Stimulated activated naive CD8-positive, alpha-beta T cell treated with anti-CD3 and anti-CD28 coated beads, Interleukin-15, Interleukin-2, amounts not matched to agents 100 ng/mL and 50 ng/mL, for 24 hours (primary cell): Measurements from ENCODE around the gene NQO2.
"Not testable (repeated sequence)": the region's sequence is repeated elsewhere in the genome, so short reads cannot be mapped to it uniquely, and the experiment has no call there.

Source experiments
- H3K27ac Mint-ChIP-seq: one replicate; pipeline ENCODE4 v1.8.0; 2021; ENCODE audit warnings: mild to moderate bottlenecking, mixed read lengths
- H3K27me3 Mint-ChIP-seq: one replicate; pipeline ENCODE4 v1.8.0; 2021; ENCODE audit warnings: mixed read lengths
- H3K36me3 Mint-ChIP-seq: one replicate; pipeline ENCODE4 v1.8.0; 2021; ENCODE audit warnings: low read depth, mixed read lengths
- H3K4me1 Mint-ChIP-seq: one replicate; pipeline ENCODE4 v1.8.0; 2021; ENCODE audit warnings: low read depth, mixed read lengths
- H3K4me3 Mint-ChIP-seq: one replicate; pipeline ENCODE4 v1.8.0; 2021; ENCODE audit warnings: mild to moderate bottlenecking, mixed read lengths
- H3K9me3 Mint-ChIP-seq: one replicate; pipeline ENCODE4 v1.8.0; 2021; ENCODE audit warnings: mixed read lengths

The NQO2 gene

DNA sequence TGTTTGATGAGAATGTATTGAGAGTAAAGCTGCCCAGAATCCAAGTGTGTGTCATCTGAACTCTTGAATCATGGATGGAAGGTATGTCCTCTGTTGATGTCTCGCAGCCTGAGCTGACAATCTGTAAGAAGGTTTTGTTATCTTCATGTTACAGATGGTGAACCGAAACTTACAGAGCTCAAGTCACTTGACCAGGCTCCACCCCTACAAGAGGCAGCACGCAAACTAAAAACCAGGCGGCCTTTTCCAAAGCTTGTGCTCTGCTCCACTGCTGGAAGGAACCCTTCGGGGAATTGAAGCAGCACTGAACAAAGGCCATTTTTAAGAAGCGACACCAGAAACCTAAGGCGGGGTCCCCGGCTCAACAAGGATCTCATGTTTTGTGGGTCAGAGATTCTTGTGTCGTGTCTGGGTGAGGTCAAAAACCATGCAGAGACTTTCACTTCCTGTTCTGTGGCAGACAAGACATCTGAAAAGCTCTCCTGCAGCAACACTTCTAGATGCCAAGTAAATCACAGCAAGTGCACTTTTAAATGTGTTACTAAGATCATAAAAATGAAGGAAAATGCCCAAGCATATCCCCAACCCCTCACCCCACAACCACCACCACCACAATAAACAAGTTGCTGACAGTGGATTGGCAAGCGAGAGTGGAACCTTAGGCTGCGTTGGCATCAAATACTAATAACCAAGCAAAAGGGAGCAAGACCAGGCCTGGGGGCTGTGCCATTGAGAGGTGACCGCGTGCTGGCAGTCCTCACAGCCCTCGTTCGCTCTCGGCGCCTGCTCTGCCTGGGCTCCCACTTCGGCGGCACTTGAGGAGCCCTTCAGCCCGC is 27.3 kb downstream of the NQO2 start:
- Mint-ChIP-seq H3K4me3 (peak overlapping the region; percentile 71), H3K4me1 (peaks cover 55% of the 10 kb centered on the region), H3K27ac (peak overlapping the region; percentile 81), H3K9me3 (no peaks in the 10 kb centered on the region), H3K36me3 (peaks cover 12% of the 10 kb centered on the region), H3K27me3 (peaks cover 7% of the 10 kb centered on the region)

DNA sequence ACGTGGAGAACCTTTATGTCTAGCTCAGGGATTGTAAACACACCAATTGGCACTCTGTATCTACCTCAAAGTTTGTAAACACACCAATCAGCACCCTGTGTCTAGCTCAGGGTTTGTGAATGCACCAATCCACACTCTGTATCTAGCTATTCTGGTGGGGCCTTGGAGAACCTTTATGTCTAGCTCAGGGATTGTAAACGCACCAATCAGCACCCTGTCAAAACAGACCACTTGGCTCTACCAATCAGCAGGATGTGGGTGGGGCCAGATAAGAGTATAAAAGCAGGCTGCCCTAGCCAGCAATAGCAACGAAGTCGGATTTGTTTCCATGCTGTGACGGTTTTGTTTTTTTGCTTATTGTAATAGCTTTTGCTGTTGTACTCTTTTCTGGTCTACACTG is 28.5 kb downstream of the NQO2 start:
- H3K4me1 Mint-ChIP-seq, result peaks cover 49% of the 10 kb centered on the region
- H3K4me3 Mint-ChIP-seq, H3K36me3 Mint-ChIP-seq, H3K27ac Mint-ChIP-seq, H3K9me3 Mint-ChIP-seq: not testable (repeated sequence)
- H3K27me3 Mint-ChIP-seq, result peaks cover 11% of the 10 kb centered on the region

DNA sequence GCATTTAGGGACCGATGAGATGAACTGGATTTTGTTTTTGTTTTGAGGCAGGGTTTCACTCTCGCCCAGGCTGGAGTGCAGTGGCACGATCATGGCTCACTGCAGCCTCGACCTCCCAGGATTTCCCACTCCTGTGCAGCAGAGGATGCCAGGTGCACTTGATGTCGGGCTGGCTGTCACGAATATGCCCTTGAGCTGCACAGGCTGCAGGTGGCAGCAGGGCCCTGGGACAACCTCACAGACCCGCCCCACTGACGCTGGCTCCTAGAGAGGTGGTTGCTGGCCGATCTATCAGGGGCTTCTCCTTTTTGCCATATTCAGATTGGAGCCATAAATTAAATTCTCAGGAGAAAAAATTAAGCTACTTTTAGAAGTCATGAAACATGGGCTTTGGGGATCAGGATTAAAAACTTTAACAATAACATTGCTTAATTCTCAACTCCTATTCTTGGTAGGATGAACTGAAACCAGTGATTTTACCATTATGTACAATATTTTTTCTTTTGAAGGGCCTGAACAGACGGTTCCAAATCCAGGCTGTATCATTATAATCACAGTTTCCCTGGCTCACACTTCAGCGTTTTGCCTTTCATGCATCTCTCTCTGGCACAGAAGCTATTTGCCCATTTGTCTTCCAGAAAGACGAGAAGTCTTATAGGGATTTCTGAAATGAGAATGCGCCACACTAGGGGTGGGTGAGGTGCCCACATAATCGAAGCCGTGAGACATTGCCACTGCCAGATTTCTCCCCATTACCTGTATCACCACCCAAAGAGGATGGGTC is 32.4 kb downstream of the NQO2 start:
- Mint-ChIP-seq H3K27ac (no peak overlapping the region), H3K27me3 (peaks cover 11% of the 10 kb centered on the region), H3K4me3 (no peak overlapping the region), H3K4me1 (peaks cover 10% of the 10 kb centered on the region), H3K36me3 (no peaks in the 10 kb centered on the region), H3K9me3 (peaks cover 8% of the 10 kb centered on the region)

DNA sequence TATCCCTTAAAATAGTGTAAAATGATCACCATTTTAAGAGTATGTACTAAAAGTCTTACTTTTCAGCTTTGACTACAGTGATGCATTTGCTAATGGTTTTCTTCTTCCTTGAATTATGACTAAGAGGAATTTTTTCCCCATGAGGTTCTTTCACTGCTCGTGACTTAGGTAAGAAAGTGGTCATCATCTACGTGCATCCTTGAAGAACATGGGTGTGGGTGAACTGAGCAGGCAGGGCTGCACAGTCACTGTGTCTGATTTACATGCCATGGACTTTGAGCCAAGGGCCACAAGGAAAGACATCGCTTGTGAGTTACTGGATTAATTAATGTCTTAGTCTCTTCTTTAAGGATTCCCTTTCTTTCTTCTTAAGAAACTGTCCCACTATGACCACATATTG is 33.3 kb downstream of the NQO2 start:
- no peak overlapping the region for H3K27ac Mint-ChIP-seq
- no peaks in the 10 kb centered on the region for H3K36me3 Mint-ChIP-seq
- peaks cover 11% of the 10 kb centered on the region for H3K27me3 Mint-ChIP-seq
- H3K4me3 Mint-ChIP-seq, result no peak overlapping the region
- peaks cover 8% of the 10 kb centered on the region for H3K9me3 Mint-ChIP-seq
- peaks cover 6% of the 10 kb centered on the region for H3K4me1 Mint-ChIP-seq

DNA sequence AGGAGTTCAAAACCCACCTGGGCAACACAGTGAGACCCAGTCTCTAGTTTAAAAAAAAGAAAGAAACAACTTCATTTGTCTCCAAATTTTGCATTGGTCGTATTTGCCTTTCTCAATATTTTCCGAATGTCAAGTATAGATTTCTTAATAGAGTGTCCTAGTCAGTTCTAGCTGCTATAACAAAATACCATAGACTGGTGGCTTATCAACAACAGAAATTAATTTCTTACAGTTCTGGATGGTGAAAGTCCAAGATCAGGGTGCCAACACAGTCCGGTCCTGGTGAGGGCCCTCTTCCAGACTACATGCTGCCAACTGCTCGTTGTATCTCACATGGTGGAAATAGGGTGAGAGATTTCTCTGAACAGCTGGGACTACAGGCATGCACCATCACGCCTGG is 34.0 kb downstream of the NQO2 start:
- Mint-ChIP-seq H3K4me1 (no peaks in the 10 kb centered on the region), H3K27ac (no peak overlapping the region), H3K4me3 (no peak overlapping the region), H3K27me3 (peaks cover 11% of the 10 kb centered on the region), H3K36me3 (no peaks in the 10 kb centered on the region), H3K9me3 (peaks cover 8% of the 10 kb centered on the region)

DNA sequence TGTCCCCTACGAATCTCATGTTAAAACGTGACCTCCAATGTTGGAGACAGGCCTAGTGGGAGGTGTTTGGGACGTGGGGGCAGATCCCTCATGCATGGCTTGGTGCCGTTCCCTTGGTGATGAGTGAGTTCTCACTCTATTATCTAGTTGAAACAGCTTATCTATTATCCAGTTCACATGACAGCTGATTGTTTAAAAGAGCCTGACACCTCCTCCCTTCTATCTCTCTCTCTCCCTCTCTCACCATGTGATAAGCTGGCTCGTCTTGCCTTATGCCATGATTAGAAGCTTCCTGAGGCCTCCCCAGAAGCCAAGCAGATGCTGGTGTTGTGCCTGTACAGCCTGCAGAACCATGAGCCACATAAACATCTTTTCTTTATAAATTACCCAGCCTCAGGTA is 35.7 kb downstream of the NQO2 start:
- H3K4me1 Mint-ChIP-seq, result no peaks in the 10 kb centered on the region
- H3K27ac Mint-ChIP-seq, result no peak overlapping the region
- H3K36me3 Mint-ChIP-seq, result no peaks in the 10 kb centered on the region
- peaks cover 8% of the 10 kb centered on the region for H3K27me3 Mint-ChIP-seq
- H3K4me3 Mint-ChIP-seq, result no peak overlapping the region
- H3K9me3 Mint-ChIP-seq, result peaks cover 8% of the 10 kb centered on the region

DNA sequence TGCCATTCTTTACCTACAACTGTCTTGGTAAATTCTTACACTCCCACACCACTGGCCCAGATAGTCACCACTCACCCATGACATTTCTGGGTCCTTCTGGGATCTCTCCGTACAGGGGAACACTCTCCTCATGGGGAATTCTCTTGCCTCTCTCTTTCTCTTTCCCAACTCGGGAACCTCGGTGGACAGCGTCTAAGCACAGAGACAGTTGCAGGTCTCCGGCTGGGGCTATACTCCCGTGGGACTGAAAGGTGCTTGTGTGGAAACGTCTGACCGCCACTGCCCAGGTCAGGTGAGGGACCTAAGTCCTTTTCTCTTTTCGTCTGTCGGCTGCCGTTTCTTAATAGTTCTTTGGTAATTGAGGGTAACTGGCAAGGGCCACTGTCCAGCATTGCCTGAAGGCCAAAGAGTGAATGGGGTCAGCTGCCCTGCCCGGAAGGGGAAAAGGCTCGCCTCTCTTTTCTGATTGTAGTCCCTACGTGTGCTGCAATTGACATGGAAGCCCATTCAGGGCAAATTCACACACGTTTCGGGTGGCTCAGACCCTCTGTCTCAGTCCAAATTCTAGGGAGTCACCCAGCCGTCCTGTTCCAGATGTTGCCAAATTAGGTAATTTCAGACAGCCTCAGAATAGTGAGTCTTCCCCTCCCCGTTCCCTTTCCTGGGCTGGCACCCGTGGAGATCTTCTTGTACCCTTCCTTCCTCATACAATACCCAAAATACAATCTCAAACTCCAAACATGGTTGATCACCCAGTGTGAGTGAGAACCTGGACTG is 37.4 kb downstream of the NQO2 start:
- Mint-ChIP-seq H3K36me3 (no peaks in the 10 kb centered on the region), H3K4me3 (no peak overlapping the region), H3K27me3 (peaks cover 4% of the 10 kb centered on the region), H3K9me3 (peaks cover 8% of the 10 kb centered on the region), H3K27ac (no peak overlapping the region), H3K4me1 (no peaks in the 10 kb centered on the region)

DNA sequence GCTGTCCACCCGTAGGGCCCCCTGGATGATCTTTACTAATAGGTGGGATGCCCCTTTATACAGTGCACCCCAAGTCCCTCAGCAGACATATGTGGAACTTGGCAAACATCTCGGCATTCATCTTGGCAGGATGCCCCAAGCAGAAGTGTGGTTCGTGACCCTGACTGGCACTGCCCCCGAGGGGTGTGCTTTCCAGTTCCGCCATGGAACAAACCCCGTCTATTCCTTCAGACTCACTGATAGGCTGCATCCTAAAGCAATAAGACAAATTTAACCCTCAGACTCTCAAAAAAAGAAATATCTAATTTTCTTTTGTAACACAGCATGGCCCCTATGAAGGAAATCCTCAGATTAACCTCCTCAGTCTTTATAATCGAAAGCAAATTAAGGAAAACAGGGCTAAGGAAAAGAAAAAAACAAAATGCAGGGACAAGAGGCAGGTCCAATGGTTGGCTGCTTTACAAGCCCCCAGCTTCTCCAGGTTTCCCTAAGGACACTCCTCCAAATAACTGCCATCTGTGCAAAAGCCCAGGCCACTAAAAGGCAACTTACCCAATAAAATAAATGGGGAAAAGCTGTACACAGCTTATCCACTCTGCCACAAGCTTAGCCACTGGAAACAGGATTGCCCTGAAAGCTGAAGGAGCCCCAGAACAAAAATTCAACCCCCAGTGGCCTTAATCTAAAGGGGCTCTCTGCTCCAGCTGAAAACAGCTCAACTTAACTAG is 38.1 kb downstream of the NQO2 start:
- H3K9me3 Mint-ChIP-seq, result peaks cover 8% of the 10 kb centered on the region
- H3K4me1 Mint-ChIP-seq, result no peaks in the 10 kb centered on the region
- H3K36me3 Mint-ChIP-seq, result no peaks in the 10 kb centered on the region

DNA sequence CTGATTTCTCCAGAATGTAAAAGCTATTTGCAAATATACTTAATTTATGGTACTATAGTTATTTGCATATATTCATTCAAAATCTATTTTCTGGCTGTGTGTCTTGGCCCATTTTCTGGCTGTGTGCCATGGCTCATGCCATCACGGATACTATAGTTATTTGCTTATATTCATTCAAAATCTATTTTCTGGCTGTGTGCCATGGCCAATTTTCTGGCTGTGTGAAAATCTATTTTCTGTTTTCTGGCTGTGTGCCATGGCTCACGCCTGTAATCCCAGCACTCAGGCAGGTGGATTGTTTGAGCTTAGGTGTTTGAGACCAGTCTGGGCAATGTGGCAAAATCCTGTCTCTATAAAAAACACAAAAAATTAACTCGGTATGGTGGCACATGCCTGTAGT is 39.7 kb downstream of the NQO2 start:
- no peak overlapping the region for H3K4me3 Mint-ChIP-seq
- no peaks in the 10 kb centered on the region for H3K4me1 Mint-ChIP-seq
- no peaks in the 10 kb centered on the region for H3K36me3 Mint-ChIP-seq
- H3K27ac Mint-ChIP-seq, result no peak overlapping the region
- peaks cover 8% of the 10 kb centered on the region for H3K9me3 Mint-ChIP-seq
- H3K27me3 Mint-ChIP-seq, result no peaks in the 10 kb centered on the region

More for the DNA sequence above, 38.1 kb downstream of the NQO2 start:
- Mint-ChIP-seq H3K4me3 (no peak overlapping the region), H3K27me3 (no peaks in the 10 kb centered on the region), H3K27ac (no peak overlapping the region)

DNA sequence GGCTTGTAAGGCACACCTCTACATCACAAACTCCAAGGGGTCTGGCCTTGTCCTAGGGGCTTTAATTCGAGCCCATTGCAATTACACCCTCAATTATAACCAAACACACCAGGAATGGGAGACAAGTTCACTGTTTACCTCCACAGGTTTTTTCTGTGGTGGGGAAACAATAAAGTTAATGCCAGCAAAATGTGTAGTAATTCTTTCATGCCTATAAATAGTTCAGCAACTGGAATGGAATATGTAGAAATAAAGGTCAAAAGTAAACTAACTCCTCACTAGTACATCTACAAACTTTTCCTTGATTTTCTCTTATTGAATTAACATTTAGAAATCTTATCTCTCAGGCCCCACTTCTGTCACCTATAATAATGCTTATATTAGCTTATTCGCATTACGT is 41.5 kb downstream of the NQO2 start:
- Mint-ChIP-seq H3K36me3 (no peaks in the 10 kb centered on the region), H3K27ac (no peak overlapping the region), H3K27me3 (no peaks in the 10 kb centered on the region)

DNA sequence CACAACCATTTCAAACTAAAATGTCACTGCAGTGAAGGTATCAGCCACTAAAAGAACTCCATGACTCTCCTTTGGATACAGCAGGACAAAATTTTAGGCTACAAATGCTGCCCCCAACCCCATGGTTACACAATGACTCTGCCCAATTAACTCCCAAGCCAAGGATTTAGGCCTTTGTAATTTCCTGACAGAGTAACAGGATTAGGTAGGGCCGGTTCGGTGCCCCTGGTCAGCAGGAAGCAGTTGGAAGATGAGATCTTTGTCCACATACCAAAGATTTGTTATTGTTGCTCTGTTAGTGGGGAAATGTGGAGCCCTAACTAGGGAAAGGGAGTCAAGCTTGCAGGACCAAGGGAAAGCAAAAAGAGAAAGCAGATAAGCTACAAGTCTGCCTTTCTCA is 41.9 kb downstream of the NQO2 start:
- Mint-ChIP-seq H3K4me3 (no peak overlapping the region), H3K4me1 (no peaks in the 10 kb centered on the region), H3K36me3 (no peaks in the 10 kb centered on the region), H3K27ac (no peak overlapping the region), H3K27me3 (no peaks in the 10 kb centered on the region), H3K9me3 (no peaks in the 10 kb centered on the region)

More for the DNA sequence above, 41.5 kb downstream of the NQO2 start:
- Mint-ChIP-seq H3K9me3 (peaks cover under 1% of the 10 kb centered on the region), H3K4me3 (no peak overlapping the region), H3K4me1 (no peaks in the 10 kb centered on the region)

DNA sequence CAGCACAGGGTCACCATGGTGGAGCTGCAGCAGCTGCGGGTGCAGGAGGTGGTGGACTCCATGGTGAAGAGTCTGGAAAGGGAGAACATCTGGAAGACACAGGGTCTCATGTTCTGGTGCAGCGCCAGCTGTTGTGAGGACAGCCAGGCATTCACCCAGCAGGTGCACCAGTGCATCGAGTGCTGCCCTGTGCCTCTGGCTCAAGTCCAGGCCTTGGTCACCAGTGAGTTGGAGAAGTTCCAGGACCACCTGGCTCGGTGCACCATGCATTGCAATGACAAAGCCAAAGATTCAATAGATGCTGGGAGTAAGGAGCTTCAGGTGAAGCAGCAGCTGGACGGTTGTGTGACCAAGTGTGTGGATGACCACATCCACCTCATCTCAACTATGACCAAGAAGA is 45.7 kb downstream of the NQO2 start:
- Mint-ChIP-seq H3K4me1 (no peaks in the 10 kb centered on the region), H3K4me3 (no peak overlapping the region), H3K36me3 (no peaks in the 10 kb centered on the region), H3K27ac (no peak overlapping the region), H3K9me3 (no peaks in the 10 kb centered on the region), H3K27me3 (peaks cover 7% of the 10 kb centered on the region)

DNA sequence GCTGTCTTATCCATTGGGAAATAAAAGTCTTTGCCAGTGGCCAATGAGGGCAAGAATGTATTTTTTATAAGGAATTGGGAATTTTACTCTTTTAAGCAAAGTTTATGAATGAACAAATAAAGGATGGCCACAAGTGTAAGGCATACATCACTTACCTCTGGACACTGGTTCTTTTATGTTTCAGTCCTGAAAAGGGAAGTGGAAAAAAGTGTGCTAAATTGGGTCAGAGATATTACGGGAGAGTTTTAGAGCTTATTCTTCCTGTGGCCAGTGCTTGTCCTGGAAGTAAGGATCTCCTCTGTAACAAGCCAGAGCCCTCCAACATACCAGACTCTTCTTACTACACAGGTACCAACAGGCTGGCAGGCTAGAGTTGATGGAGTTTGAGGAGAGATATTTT is 46.1 kb downstream of the NQO2 start:
- Mint-ChIP-seq H3K4me1 (no peaks in the 10 kb centered on the region), H3K27ac (no peak overlapping the region), H3K36me3 (no peaks in the 10 kb centered on the region), H3K27me3 (peaks cover 7% of the 10 kb centered on the region), H3K4me3 (no peak overlapping the region), H3K9me3 (no peaks in the 10 kb centered on the region)

DNA sequence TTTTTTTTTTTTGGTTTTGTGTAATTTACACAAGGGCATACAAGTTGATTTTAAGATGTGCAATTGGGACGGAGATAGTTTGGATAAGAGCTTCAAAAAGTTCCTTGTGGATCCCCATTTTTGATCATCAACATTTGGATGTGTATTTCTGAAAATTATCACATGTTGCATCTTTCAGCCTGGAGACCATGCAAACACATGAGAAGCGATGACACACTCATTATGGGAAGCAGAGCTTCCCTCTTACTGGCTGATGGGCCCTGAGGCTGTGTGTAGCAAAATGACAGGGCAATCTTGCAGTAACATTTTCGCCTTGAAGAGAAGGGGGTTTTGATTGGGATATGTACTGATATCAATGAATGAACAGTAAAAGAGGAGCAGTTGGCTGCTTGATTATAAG is 46.6 kb downstream of the NQO2 start:
- Mint-ChIP-seq H3K9me3 (no peaks in the 10 kb centered on the region), H3K4me3 (no peak overlapping the region), H3K36me3 (no peaks in the 10 kb centered on the region), H3K4me1 (no peaks in the 10 kb centered on the region), H3K27me3 (peaks cover 10% of the 10 kb centered on the region), H3K27ac (no peak overlapping the region)
